NCI-H748 treated with DMSO at 0.1 percent for 48 hours (cell line): ENCODE data around the gene NSMCE4A.
"Not testable (repeated sequence)": the region's sequence is repeated elsewhere in the genome, so short reads cannot be mapped to it uniquely, and the experiment has no call there.

ENCODE experiments used
- DNase-seq: peaks from one replicate; lab custom pipeline; 2025; lab: John Stamatoyannopoulos, UW

NSMCE4A gene

GRCh38 chr10:121988361-121989324 lies 13.6 kb upstream of the NSMCE4A start, which contains the start of gene TACC2:
Gene TACC2, plus strand, starts transcription at chr10:121989163. Its CDS starts 32,819 bp downstream, at chr10:122021982.
- DNase-seq = no peak

DNA sequence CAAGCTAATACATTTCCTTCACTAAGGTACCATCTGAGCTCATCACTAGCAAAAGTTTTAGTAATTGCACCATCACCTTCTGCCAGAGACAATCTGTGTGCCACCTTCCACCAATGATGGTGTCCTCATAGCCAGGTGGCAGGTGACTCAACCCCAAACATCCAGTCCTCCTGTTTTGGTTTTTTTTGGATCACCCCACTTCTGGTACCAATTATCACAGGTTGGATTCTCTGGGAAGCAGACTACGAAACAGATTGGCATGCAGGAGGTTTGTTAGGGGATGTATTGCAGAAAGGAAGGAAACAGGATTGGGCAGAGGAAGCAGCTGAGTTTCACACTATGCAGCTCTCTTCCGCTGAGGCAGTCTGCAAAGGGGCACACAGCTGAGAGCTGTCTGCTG lies 9.4 kb upstream of the NSMCE4A start:
- no peak for DNase-seq

- no peak for DNase-seq
Measured at GRCh38 chr10:121983852-121984251, 8.8 kb upstream of the NSMCE4A start.

GRCh38 chr10:121981346-121981745 lies 6.3 kb upstream of the NSMCE4A start:
- DNase-seq = no peak

DNA sequence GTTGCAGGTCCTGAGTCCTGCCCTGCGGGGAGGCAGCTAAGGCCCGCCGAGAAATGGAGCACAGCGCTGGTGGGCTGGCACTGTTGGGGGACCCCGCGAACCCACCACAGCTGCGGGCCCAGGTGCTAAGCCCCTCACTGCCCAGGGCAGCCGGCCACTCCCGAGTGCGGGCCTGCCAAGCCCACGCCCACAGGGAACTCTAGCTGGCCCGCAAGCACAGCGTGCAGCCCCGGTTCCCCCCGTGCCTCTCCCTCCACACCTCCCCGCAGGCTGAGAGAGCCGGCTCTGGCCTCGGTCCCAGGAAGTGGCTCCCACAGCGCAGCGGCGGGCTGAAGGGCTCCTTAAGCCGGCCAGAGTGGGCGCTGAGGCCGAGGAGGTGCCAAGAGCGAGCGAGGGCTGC lies 3.5 kb upstream of the NSMCE4A start:
- no peak for DNase-seq

DNA sequence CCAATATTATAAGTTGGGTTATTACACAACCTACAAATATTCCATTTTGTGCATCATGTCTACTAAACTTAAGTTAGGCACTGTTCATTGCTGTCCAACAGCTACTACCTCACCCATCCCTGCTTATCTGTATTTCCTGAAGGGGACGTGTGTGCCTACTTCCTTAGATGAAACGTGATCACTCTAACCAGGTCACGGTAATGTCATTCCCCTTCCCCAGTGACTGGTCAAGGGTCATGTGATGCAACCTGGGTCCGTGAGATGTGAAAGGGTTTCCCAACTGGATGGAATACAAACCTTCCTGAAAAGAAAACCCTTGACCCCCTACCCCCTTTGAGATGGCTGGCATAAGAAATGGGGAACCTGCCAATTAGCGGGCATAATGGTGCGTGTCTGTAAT lies 1.6 kb upstream of the NSMCE4A start:
- no peak for DNase-seq

DNA sequence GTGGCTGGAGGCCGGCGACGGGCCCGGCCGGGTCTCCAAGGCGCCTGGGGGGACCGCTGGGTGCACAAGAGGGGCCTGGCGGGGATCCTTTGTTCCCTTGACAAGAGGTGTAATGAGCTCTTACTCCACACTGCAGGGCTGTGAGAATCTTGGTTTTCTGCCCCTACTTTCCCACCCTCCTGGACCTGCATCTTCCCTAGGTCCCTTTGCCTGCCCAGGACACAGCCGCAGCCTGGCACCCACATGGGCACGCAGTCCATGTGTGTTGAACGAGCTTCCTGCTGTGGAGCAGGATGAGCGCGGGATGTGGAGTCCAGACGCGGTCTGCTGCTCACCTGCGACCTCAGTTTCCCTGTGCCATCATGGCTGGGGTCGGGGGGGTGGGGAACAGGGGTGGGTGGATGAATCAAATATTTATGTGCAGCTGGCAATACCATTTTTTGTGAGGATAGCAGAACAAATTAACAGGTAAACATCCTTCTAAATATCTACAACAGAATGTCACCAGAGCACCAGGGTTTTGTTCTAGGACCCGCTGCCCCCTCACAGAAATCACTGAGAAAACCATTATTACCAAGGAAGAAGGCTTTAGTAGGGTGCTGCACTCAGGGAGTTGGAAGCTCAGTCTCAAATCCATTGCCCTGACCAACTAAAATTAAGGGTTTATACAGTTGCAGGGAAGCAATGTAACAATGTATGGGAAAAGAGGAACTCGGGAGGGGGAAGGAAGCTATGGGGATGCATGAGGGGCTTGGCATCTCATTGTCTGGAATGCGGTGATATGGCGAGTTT lies 474 bp upstream of the NSMCE4A start:
- no peak for DNase-seq

DNA sequence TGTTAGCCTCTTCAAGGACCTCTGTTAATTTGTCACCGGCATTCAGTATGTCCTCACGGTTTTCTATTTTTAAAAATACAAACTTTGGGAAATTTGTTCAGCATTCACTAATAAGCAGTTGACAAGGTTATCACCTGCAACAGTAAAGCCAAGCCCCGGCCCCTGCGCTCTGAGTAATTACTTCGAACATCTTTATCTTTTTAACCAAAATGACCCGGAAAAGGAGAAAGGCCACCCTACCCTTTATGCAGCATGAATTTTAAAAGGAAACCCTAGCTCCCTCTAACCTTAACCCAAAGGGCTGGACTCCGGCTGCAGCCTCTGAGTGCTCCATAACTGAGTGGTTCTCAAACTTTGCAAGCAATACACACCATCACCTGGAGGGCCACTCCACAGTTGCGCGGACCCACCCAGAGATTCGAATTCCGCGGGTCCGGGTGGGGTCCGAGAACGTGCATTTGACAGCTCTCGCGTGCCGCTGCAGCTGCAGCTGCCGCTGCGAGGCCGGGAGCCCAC lies 940 bp downstream of the NSMCE4A start:
- DNase-seq = no peak

GRCh38 chr10:121969086-121969485 lies 5.9 kb downstream of the NSMCE4A start:
- DNase-seq = not testable (repeated sequence)

DNA sequence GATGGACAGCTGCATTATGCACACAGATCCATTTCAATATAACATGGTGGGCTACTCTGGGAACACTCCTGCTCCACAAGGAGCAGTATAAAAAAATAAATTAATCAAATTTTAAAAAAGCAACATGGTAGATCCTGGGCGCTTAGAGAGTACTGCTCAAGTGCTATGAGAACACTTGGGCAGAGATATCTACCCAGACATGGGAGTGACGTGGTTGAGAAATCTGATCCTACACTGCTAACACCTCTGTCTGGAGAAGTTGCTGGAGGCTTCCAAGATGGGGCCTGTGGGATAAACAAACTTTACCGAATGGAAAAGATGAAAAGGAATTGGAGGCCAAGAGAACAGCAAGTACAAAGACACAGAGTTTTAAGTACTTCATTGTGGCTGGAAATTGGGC lies 9.0 kb downstream of the NSMCE4A start:
- no peak for DNase-seq

DNA sequence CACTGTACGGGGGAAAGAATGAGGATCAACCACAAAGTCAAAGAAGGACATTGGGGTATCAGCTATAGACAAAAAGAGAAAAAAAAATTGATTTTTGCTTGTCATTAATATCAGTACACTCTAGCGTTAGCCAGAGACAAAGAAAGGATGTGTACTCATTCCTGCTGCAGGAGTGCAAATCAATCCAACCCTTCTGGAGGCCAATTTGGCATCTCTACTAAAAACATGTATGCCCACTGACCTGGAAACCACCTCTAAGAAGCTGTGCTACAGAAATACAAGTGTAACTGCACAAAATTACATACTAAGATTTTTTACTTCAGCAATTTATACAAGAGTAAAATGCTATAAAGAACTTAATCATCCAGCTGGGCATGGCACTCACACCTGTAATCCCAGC lies 13.6 kb downstream of the NSMCE4A start:
- DNase-seq = no peak

GRCh38 chr10:121959671-121960070 lies 15.3 kb downstream of the NSMCE4A start:
- DNase-seq = no peak

DNA sequence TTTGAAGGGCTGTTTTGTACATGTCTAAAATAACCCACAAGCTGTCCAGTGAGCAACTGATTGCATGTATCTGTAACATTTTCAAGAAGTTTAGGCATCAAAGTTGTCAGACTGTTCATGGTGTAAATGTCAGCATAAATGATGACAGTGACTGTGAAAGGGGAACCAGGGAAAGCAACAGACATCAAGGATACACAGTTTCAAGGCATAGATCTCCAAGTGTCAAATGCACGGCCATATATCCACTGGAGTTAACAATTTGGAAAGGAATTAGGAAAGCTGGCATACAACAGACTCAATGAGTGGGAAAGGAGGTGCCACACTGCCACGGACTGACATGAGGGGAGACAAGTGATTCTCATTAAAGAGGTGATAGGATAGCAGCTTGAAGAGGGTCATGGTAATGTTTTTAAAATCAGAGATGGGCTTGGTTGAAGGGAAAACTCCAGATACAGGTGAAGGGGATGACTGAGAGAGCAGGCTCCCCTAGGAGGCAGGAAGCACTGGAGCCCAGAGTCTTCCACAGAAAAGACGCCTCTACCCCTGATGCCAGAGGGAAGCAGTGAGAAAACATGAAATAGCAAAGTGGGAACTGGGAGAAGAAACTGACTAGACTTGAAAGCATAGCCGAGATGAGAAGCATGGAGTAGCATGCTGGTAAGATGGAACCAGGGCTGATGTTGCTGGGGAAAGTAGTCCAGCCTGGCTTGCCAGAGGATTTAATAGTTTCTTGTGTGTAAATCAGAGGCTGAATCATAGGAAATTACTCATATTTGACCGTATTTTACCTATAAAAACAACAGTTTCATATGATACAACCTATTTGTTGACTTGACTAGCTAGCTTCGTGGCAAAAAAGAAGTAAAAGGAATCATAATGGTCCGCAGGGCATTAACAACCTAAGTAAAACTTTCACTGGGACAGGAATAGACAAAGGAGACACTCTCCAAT lies 18.6 kb downstream of the NSMCE4A start:
- DNase-seq = no peak

DNA sequence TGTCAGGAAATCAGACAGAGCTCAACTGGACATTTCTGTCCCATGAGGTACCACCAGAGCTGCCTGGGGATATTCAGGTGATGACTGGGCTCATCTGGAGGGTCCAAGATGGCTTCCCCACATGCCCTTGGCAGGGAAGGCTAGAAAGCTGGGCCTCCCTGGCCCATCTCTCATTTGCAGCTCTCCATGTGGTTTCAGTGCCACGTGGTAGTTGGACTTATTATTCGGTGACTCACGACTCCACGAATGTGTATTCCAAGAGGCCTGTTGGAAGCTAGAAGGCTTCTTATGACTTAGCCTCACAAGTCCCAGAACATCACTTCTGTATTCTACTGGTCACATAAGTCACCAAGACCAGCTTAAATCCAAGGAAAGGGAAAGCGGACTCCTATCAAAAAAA lies 22.8 kb downstream of the NSMCE4A start:
- no peak for DNase-seq

GRCh38 chr10:121949451-121949850 lies 25.6 kb downstream of the NSMCE4A start:
- no peak for DNase-seq

GRCh38 chr10:121949049-121949448 lies 26.0 kb downstream of the NSMCE4A start:
- DNase-seq = no peak

GRCh38 chr10:121947343-121948330 lies 27.4 kb downstream of the NSMCE4A start:
- DNase-seq = no peak

- no peak for DNase-seq
Measured at GRCh38 chr10:121942749-121943416, 32.1 kb downstream of the NSMCE4A start.

GRCh38 chr10:121941532-121941931 lies 33.5 kb downstream of the NSMCE4A start:
- DNase-seq = no peak

- DNase-seq = no peak
Measured at GRCh38 chr10:121936295-121936694, 38.7 kb downstream of the NSMCE4A start.
